Measurements from ENCODE around the gene GSN. TPM values are rescaled to one million over a fixed set of nuclear protein-coding genes. Genes with fewer than 3 reads are reported as not detected.

The GSN gene
- total and polyA plus RNA-seq, 9 of the 15 experiments (the other 6 are each of a cell fraction or from before 2014, with no cell fraction given) = 0.39 to 16.6 (median 8.2) TPM

DNA sequence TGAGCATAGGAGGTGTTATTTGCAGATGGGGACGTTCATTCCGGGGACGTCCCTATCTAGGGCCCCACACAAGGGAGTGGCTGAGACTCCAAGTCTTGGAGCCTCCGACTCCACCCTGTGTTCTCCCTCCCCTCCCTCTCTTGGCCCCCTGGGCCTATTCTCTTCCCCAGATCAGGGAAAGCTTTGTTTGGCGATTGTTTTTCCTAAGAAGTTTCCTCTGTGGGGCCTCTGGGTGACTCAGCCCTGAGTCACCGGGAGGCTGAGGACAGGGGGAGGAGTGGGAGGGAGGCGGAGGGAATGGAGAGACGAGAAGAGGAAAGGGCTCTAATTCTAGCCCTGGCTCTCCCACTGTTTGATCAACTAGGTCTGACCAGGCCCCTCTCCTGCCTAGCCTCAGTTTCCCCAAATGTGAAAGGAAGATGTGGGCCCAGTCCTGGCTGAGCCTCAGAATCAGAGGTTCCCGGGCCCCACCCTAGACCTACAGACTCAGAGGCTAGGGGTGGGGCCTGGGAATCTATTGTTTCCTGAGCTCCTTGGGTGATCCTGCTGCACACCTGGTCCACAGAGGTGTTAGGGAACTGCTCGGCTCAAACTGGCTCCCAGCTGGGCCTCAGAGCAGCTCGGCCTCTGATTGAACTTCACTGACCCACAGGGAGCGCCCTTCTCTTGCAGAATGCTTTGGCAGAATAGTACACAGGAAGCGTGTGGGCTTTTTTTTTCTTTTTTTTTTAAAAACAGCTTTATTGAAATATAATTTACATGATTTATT lies 19.2 kb downstream of the GSN start (continued):
- 0 out of 2 replicates have a peak, but pooled peaks have one; percentile 12 for TF ChIP-seq POLR2G (IDR thresholded peaks at IDR 0.05; ENCODE audit: low read depth, low read length)
- 0 out of 2 replicates have a peak, but pooled peaks have one; percentile 7 for TF ChIP-seq GATA2 (CRISPR knock-in tag; IDR thresholded peaks at IDR 0.05)
- peak; percentile 40 to 41; a peak in 2 of 4 replicates for TF ChIP-seq FOXK2 (conservative IDR thresholded peaks at IDR 0.05 in 1 of 2, IDR thresholded peaks at IDR 0.05 in 1 of 2; ENCODE audit: low read depth in 2 of 2)
- TF ChIP-seq TCF3 (CRISPR knock-in tag; IDR thresholded peaks at IDR 0.05) = peak; percentile 68
- no peak for TF ChIP-seq PHTF2 (CRISPR knock-in tag; IDR thresholded peaks at IDR 0.05)
- no peak for TF ChIP-seq PTBP1 (IDR thresholded peaks at IDR 0.05; ENCODE audit: low read depth, low read length)
- TF ChIP-seq BRD9 (IDR thresholded peaks at IDR 0.05; ENCODE audit: low read depth, partially characterized antibody) = peak; percentile 90
- TF ChIP-seq, protein P1, sequence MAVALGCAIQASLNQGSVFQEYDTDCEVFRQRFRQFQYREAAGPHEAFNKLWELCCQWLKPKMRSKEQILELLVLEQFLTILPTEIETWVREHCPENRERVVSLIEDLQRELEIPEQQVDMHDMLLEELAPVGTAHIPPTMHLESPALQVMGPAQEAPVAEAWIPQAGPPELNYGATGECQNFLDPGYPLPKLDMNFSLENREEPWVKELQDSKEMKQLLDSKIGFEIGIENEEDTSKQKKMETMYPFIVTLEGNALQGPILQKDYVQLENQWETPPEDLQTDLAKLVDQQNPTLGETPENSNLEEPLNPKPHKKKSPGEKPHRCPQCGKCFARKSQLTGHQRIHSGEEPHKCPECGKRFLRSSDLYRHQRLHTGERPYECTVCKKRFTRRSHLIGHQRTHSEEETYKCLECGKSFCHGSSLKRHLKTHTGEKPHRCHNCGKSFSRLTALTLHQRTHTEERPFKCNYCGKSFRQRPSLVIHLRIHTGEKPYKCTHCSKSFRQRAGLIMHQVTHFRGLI (CRISPR knock-in tag; IDR thresholded peaks at IDR 0.05) = no peak
- no peak for TF ChIP-seq POLR3A (IDR thresholded peaks at IDR 0.05; ENCODE audit: borderline replicate concordance, extremely low read depth, insufficient read depth, insufficient read length)
- TF ChIP-seq, protein P2, sequence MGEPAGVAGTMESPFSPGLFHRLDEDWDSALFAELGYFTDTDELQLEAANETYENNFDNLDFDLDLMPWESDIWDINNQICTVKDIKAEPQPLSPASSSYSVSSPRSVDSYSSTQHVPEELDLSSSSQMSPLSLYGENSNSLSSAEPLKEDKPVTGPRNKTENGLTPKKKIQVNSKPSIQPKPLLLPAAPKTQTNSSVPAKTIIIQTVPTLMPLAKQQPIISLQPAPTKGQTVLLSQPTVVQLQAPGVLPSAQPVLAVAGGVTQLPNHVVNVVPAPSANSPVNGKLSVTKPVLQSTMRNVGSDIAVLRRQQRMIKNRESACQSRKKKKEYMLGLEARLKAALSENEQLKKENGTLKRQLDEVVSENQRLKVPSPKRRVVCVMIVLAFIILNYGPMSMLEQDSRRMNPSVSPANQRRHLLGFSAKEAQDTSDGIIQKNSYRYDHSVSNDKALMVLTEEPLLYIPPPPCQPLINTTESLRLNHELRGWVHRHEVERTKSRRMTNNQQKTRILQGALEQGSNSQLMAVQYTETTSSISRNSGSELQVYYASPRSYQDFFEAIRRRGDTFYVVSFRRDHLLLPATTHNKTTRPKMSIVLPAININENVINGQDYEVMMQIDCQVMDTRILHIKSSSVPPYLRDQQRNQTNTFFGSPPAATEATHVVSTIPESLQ (CRISPR knock-in tag; IDR thresholded peaks at IDR 0.05) = 0 out of 2 replicates have a peak, but pooled peaks have one; percentile 33
- TF ChIP-seq NCOA1 (IDR thresholded peaks at IDR 0.05; ENCODE audit: low read depth) = 0 out of 2 replicates have a peak, but pooled peaks have one; percentile 60
- peak; percentile 92 for TF ChIP-seq JUNB (CRISPR knock-in tag; conservative IDR thresholded peaks at IDR 0.05)
- TF ChIP-seq NR2C2 (CRISPR knock-in tag; IDR thresholded peaks at IDR 0.05) = no peak
- TF ChIP-seq NR2C2 (tag; IDR thresholded peaks at IDR 0.05) = peak; percentile 73; the same call in 1 of the 2 replicates
- no peak for TF ChIP-seq ESRRB (CRISPR knock-in tag; IDR thresholded peaks at IDR 0.05; ENCODE audit: borderline replicate concordance)

All from K562 (cell line).